H1 (cell line): ENCODE data around the gene IL1RAPL1. TPM values are rescaled to one million over a fixed set of nuclear protein-coding genes. Genes with fewer than 3 reads are reported as not detected.

Experiments
- CTCF ChIA-PET: fragments of 300-600 bp; sonication (Branson Sonifier 250); formaldehyde crosslinking; loops from one replicate; lab custom pipeline; 2021; ENCODE audit not compliant: partially characterized antibody; lab: Charles Lee
- POLR2A ChIA-PET: fragments of 300-600 bp; sonication (Branson Sonifier 250); formaldehyde crosslinking; loops from one replicate; lab custom pipeline; 2021; ENCODE audit warnings: inconsistent platforms; ENCODE audit not compliant: partially characterized antibody; lab: Charles Lee
- DNase-seq, 2 experiments: peaks; one replicate each; pipeline versions ENCODE4 v3.0.0 to v3.0.0-alpha.2; 2010 to 2022; ENCODE audit warnings: low spot score in 2 of 2, low read depth in 1 of 2, mixed read lengths in 1 of 2
- FAIRE-seq: peaks from 2 replicates; lab custom pipeline; 2011; peaks lifted over from hg19 to GRCh38; lab: Jason Lieb, UNC
- H2AFZ ChIP-seq: 2 replicates; pipeline ENCODE4 v1.8.1; 2012; ENCODE audit warnings: low read length, inconsistent platforms
- H2AK5ac ChIP-seq: 2 replicates; pipeline ENCODE4 v1.6.1; 2013; ENCODE audit warnings: low read depth, low read length
- H2BK120ac ChIP-seq: replicated peaks from 2 replicates; pipeline ENCODE3; 2013; ENCODE audit warnings: low read depth, low read length, inconsistent platforms
- H2BK12ac ChIP-seq: 2 replicates; pipeline ENCODE4 v1.6.1; 2013; ENCODE audit warnings: low read depth, low read length
- H2BK15ac ChIP-seq: 2 replicates; pipeline ENCODE4 v1.6.1; 2013; ENCODE audit warnings: low read length
- H2BK20ac ChIP-seq: 2 replicates; pipeline ENCODE4 v1.6.1; 2013; ENCODE audit warnings: low read length
- H2BK5ac ChIP-seq: 2 replicates; pipeline ENCODE4 v1.6.1; 2013; ENCODE audit warnings: low read depth, low read length
- H3K14ac ChIP-seq: 2 replicates; pipeline ENCODE4 v1.6.1; 2013; ENCODE audit warnings: inconsistent platforms; ENCODE audit not compliant: insufficient read length
- H3K18ac ChIP-seq: 2 replicates; pipeline ENCODE4 v1.6.1; 2013; ENCODE audit warnings: low read length; ENCODE audit errors: extremely low read depth
- H3K23ac ChIP-seq: 2 replicates; pipeline ENCODE4 v1.6.1; 2013; ENCODE audit warnings: inconsistent platforms; ENCODE audit not compliant: insufficient read length
- H3K23me2 ChIP-seq: 2 replicates; pipeline ENCODE4 v1.6.1; 2013; ENCODE audit warnings: low read depth, low read length
- H3K27ac ChIP-seq: 2 replicates; pipeline ENCODE4 v1.6.1; 2011; ENCODE audit warnings: low read depth, low read length, inconsistent platforms
- H3K27me3 ChIP-seq, 4 experiments: replicated peaks in 1 of 4; 1 replicate in 1 of 4; 2 replicates in 3 of 4; pipeline versions ENCODE4 v1.6.1 to v1.8.1; 2011 to 2013; ENCODE audit warnings: low read length in 3 of 4, mild to moderate bottlenecking in 3 of 4, inconsistent platforms in 2 of 4, mixed read lengths in 2 of 4, moderate library complexity in 1 of 4; ENCODE audit not compliant: control insufficient read depth in 3 of 4, insufficient read depth in 3 of 4; ENCODE audit errors: extremely low read depth in 1 of 4
- H3K36me3 ChIP-seq, 4 experiments: 2 replicates each; pipeline versions ENCODE4 v1.6.1 to v1.8.1; 2011 to 2013; ENCODE audit warnings: mild to moderate bottlenecking in 4 of 4, low read length in 3 of 4, moderate library complexity in 2 of 4, control low read depth in 1 of 4, inconsistent platforms in 1 of 4; ENCODE audit not compliant: insufficient read depth in 4 of 4, control insufficient read depth in 2 of 4
- H3K4ac ChIP-seq: replicated peaks from 2 replicates; pipeline ENCODE3; 2013; ENCODE audit warnings: low read length, low read depth, mixed read lengths, inconsistent platforms; ENCODE audit not compliant: insufficient read length
- H3K4me1 ChIP-seq, 4 experiments: replicated peaks in 1 of 4; 1 replicate in 1 of 4; 2 replicates in 3 of 4; pipeline versions ENCODE4 v1.6.1 to v1.8.1; 2011 to 2013; ENCODE audit warnings: low read length in 3 of 4, inconsistent platforms in 2 of 4, mixed read lengths in 1 of 4; ENCODE audit not compliant: insufficient read depth in 4 of 4, control insufficient read depth in 3 of 4
- H3K4me2 ChIP-seq, 2 experiments: 2 replicates each; pipeline versions ENCODE4 v1.6.1 to v1.8.1; 2011 to 2013; ENCODE audit warnings: low read depth in 2 of 2, low read length in 2 of 2, control low read depth in 1 of 2, inconsistent platforms in 1 of 2, mild to moderate bottlenecking in 1 of 2; ENCODE audit not compliant: insufficient read depth in 1 of 2
- H3K4me3 ChIP-seq, 4 experiments: fragments of 200-600, 300-600 bp in 1 of 4; sonication (generic), shearing (Covaris generic), sonication (Bioruptor Twin) in 1 of 4; 2 replicates each; pipeline versions ENCODE4 v1.5.1 to v1.8.1; 2011 to 2016; ENCODE audit warnings: low read length in 4 of 4, low read depth in 3 of 4, control low read depth in 2 of 4, inconsistent platforms in 2 of 4, mild to moderate bottlenecking in 2 of 4, mixed read lengths in 1 of 4, moderate library complexity in 1 of 4; ENCODE audit not compliant: insufficient read depth in 2 of 4; ENCODE audit errors: extremely low read depth in 1 of 4
- H3K56ac ChIP-seq: replicated peaks from 2 replicates; pipeline ENCODE3; 2013; ENCODE audit warnings: low read depth, mild to moderate bottlenecking, mixed read lengths, low read length, inconsistent platforms; ENCODE audit not compliant: insufficient read length
- H3K79me1 ChIP-seq: 2 replicates; pipeline ENCODE4 v1.6.1; 2013; ENCODE audit warnings: low read depth, low read length, control low read depth
- H3K79me2 ChIP-seq, 2 experiments: 2 replicates each; pipeline versions ENCODE4 v1.6.1 to v1.8.1; 2012 to 2013; ENCODE audit warnings: low read length in 2 of 2, mild to moderate bottlenecking in 2 of 2, inconsistent platforms in 1 of 2; ENCODE audit not compliant: insufficient read depth in 2 of 2, control insufficient read depth in 1 of 2
- H3K9ac ChIP-seq, 4 experiments: replicated peaks in 1 of 4; 1 replicate in 1 of 4; 2 replicates in 3 of 4; pipeline versions ENCODE4 v1.6.1 to v1.8.1; 2011 to 2013; ENCODE audit warnings: low read depth in 3 of 4, low read length in 3 of 4, control low read depth in 2 of 4, mild to moderate bottlenecking in 2 of 4, moderate library complexity in 2 of 4, inconsistent platforms in 1 of 4; ENCODE audit errors: extremely low read depth in 1 of 4
- H3K9me3 ChIP-seq, 2 experiments: 2 replicates each; pipeline versions ENCODE4 v1.6.1 to v1.8.1; 2012 to 2013; ENCODE audit warnings: mild to moderate bottlenecking in 2 of 2, moderate library complexity in 2 of 2, control low read depth in 1 of 2, inconsistent platforms in 1 of 2, low read depth in 1 of 2, low read length in 1 of 2, mixed read lengths in 1 of 2; ENCODE audit not compliant: insufficient read depth in 2 of 2
- H4K20me1 ChIP-seq, 2 experiments: replicated peaks in 1 of 2; 2 replicates each; pipeline versions ENCODE3 to v1.8.1; 2011 to 2013; ENCODE audit warnings: inconsistent platforms in 2 of 2, low read length in 2 of 2, mild to moderate bottlenecking in 1 of 2; ENCODE audit not compliant: insufficient read depth in 2 of 2, control insufficient read depth in 1 of 2
- H4K5ac ChIP-seq: 2 replicates; pipeline ENCODE4 v1.6.1; 2013; ENCODE audit warnings: low read length, low read depth, mixed read lengths, inconsistent platforms; ENCODE audit not compliant: insufficient read length
- H4K8ac ChIP-seq: 2 replicates; pipeline ENCODE4 v1.8.0; 2013; ENCODE audit warnings: mild to moderate bottlenecking, moderate library complexity, low read length, inconsistent platforms; ENCODE audit not compliant: insufficient read depth; ENCODE audit errors: extremely low read depth
- H4K91ac ChIP-seq: replicated peaks from 2 replicates; pipeline ENCODE3; 2013; ENCODE audit warnings: low read length, mixed read lengths, inconsistent platforms; ENCODE audit not compliant: insufficient read length
- HDAC2 ChIP-seq, 2 experiments: fragments of 300-600 bp in 1 of 2; sonication (generic) in 1 of 2; IDR thresholded peaks; 2 replicates each; pipeline ENCODE4 v1.6.1; 2011 to 2012; ENCODE audit warnings: low read depth in 2 of 2, low read length in 2 of 2, mild to moderate bottlenecking in 2 of 2, moderate library complexity in 2 of 2, borderline replicate concordance in 1 of 2, inconsistent platforms in 1 of 2
- TEAD4 ChIP-seq: IDR thresholded peaks from 2 replicates; pipeline ENCODE4 v1.6.1; 2012; ENCODE audit warnings: low read depth, low read length, inconsistent platforms, mixed read lengths
- WGBS, 2 experiments: shearing (Covaris generic) in 1 of 2; methylation state at CpG; one replicate each; pipeline versions ENCODE4 v1.1.6 to v1.1.7; 2013 to 2015; ENCODE audit warnings: low lambda C conversion rate in 2 of 2, mixed read lengths in 2 of 2, inconsistent platforms in 1 of 2, low coverage in 1 of 2, missing lambda C conversion rate in 1 of 2; ENCODE audit not compliant: insufficient replicate concordance in 2 of 2, insufficient coverage in 1 of 2, insufficient read length in 1 of 2; ENCODE audit errors: extremely low coverage in 1 of 2, missing lambda C conversion rate in 1 of 2; 5-methylcytosine and 5-hydroxymethylcytosine counted together
- polyA plus RNA-seq, 7 experiments: library from polyadenylated mRNA; depleted of rRNA in 3 of 7; stranded (reverse) in 5 of 7; unstranded in 2 of 7; fragments of >200 nt in 5 of 7; fragments of 200-250 nt in 2 of 7; gene quantifications; 1 replicate in 5 of 7; 2 replicates in 1 of 7; 4 replicates in 1 of 7; pipeline versions ENCODE4 v1.2.1 to v1.2.3, GENCODE V29; 2011 to 2013; ENCODE audit warnings: missing spikeins in 2 of 7, mixed read lengths in 2 of 7
- total RNA-seq: library from RNA; stranded (reverse); fragmentation: NEBNext Ultra II Directional; extraction: Animal tissue kit (Norgen Biotek cat#: 25700); gene quantifications from 2 replicates; pipeline ENCODE4 v1.2.1, GENCODE V29; 2021

Gene IL1RAPL1
- total and polyA plus RNA-seq, 2 of the 8 experiments (the other 6 are each of a cell fraction or from before 2014, with no cell fraction given) = 0.11 to 0.35 TPM

DNA sequence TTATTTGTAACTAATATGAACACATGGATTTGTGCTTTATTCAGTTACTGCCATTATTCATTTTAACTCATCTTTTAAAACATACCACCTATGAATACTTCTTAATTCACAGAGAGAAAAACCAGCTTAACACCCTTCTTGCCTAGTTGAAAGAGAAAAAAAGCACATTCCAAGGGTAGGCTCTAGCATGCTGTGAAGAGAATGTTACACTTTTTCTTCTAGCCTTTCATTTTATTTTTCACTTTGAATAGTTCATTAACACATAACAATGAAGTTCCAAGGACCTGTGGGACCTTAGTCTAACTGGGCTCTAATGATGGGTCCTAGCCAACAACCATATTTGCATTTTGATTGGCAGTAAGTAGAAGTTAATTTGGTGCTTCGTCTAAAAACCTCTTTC, 1348.2 kb downstream of the IL1RAPL1 start:
- no peak overlapping the region for H3K56ac ChIP-seq
- H2AFZ ChIP-seq = no peak overlapping the region

More for the DNA sequence above, 1348.2 kb downstream of the IL1RAPL1 start:
- Histone ChIP-seq H3K4me3 (no peak overlapping the region), H2BK120ac (no peak overlapping the region), H3K4ac (no peak overlapping the region), H4K20me1 (no peaks in the 10 kb centered on the region), H2BK20ac (no peak overlapping the region), H4K8ac (no peak overlapping the region), H3K36me3 (no peaks in the 10 kb centered on the region), H2BK5ac (no peak overlapping the region), H3K14ac (no peak overlapping the region), H3K9me3 (no peaks in the 10 kb centered on the region), H3K79me1 (no peaks in the 10 kb centered on the region)
- POLR2A ChIA-PET = no interaction called here
- TF ChIP-seq TEAD4 (0 out of 2 replicates have a peak, but pooled peaks have one; percentile 67), HDAC2 (IDR thresholded peaks at IDR 0.05; ENCODE audit: borderline replicate concordance in 1 of 2, low read depth in 2 of 2, low read length in 2 of 2) (no peak)
- TF ChIP-seq, all 59 proteins: peak for 1
- CTCF ChIA-PET = interaction anchor here (1.1 kb wide), 1 partner anchor 35 kb away, joined by 3 read pairs; no protein-coding TSS in a partner anchor
- Histone ChIP-seq H2AK5ac (no peak overlapping the region), H3K4me1 (peaks cover 0 to 7% (median 0%) of the 10 kb centered on the region in 4 experiments; a peak in 2 of 7 replicates), H3K27me3 (no peaks in the 10 kb centered on the region), H3K23me2 (no peaks in the 10 kb centered on the region), H4K91ac (no peak overlapping the region), H3K9ac (no peak overlapping the region), H4K5ac (no peak overlapping the region), H3K18ac (no peak overlapping the region), H3K27ac (no peak overlapping the region), H3K4me2 (peak overlapping the region in 1 of 2 experiments; percentile 28; a peak in 1 of 4 replicates), H3K23ac (no peak overlapping the region), H2BK15ac (no peak overlapping the region), H3K79me2 (no peaks in the 10 kb centered on the region), H2BK12ac (no peak overlapping the region)
- 33% methylated on average over 1 of the region's 1 CpG; no CpG with 5 or more reads in 1 of the 2 experiments for WGBS, 2 experiments
- peak; percentile 48 for FAIRE-seq
- DNase-seq = no peak
